GM06990 (cell line): ENCODE measurements around the gene ERBB4.

Experiments
- DNase-seq: peaks from one replicate; pipeline ENCODE4 v3.0.0-alpha.2; 2011; ENCODE audit not compliant: insufficient read length; ENCODE audit errors: extremely low read depth
- H3K27me3 ChIP-seq: replicated peaks from 2 replicates; pipeline ENCODE4 v1.6.0; 2011; ENCODE audit warnings: low read length; ENCODE audit not compliant: control insufficient read depth, insufficient read depth
- H3K36me3 ChIP-seq: 2 replicates; pipeline ENCODE4 v1.5.1; 2011; ENCODE audit warnings: low read length; ENCODE audit not compliant: control insufficient read depth, insufficient read depth
- H3K4me3 ChIP-seq: replicated peaks from 2 replicates; pipeline ENCODE4 v1.5.1; 2011; ENCODE audit warnings: low read depth, mild to moderate bottlenecking, control low read depth, low read length
- TF ChIP-seq, protein P1 (sequence below): IDR thresholded peaks from 2 replicates; pipeline ENCODE4 v1.5.1; 2011; ENCODE audit warnings: low read length, control low read depth, mild to moderate bottlenecking, inconsistent platforms; ENCODE audit not compliant: insufficient read depth, poor library complexity, severe bottlenecking

The ERBB4 gene

DNA sequence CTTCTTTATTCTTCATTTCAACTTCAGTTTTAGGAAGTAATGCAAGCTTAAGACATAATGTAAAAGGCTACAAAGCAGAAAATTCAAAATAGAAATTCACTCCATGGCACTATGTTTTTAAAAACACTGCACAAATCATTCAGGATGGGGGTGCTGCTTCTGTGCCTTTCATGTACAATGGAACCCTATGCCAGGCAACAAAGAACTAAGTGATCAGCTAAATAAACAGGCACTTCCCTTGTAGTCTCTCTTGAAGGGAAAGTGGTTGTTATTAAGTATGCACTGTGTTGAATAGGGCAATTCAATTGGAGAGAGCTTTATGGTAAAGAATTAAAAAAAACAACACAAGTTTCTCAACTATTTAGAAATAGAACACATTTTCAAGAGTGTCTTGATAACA lies 10.9 kb upstream of the ERBB4 start:
- no peaks in the 10 kb centered on the region for H3K36me3 ChIP-seq
- H3K4me3 ChIP-seq = no peak overlapping the region
- TF ChIP-seq, protein P1, sequence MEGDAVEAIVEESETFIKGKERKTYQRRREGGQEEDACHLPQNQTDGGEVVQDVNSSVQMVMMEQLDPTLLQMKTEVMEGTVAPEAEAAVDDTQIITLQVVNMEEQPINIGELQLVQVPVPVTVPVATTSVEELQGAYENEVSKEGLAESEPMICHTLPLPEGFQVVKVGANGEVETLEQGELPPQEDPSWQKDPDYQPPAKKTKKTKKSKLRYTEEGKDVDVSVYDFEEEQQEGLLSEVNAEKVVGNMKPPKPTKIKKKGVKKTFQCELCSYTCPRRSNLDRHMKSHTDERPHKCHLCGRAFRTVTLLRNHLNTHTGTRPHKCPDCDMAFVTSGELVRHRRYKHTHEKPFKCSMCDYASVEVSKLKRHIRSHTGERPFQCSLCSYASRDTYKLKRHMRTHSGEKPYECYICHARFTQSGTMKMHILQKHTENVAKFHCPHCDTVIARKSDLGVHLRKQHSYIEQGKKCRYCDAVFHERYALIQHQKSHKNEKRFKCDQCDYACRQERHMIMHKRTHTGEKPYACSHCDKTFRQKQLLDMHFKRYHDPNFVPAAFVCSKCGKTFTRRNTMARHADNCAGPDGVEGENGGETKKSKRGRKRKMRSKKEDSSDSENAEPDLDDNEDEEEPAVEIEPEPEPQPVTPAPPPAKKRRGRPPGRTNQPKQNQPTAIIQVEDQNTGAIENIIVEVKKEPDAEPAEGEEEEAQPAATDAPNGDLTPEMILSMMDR = no peak
- H3K27me3 ChIP-seq = no peaks in the 10 kb centered on the region
- no peak for DNase-seq

DNA sequence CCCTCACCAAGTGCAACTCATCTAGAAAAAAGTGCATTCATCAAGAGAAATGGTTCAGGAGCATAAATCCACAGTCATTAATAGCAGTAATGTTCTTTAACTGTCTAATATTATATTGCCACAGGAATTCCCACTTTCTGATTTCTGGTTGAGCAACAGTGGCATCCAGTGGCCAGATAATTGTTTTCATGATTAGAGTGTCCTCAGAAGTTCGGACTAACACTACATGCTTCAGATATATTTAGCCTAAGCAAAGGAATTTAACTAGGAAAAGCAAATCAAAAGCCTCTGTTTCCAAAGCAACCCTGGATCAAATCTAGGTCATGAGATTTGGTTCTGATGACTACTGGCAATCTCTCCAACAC lies 9.8 kb upstream of the ERBB4 start:
- DNase-seq = no peak
- H3K27me3 ChIP-seq = no peaks in the 10 kb centered on the region
- H3K4me3 ChIP-seq = no peak overlapping the region
- TF ChIP-seq, protein P1 = peak; percentile 13
- no peaks in the 10 kb centered on the region for H3K36me3 ChIP-seq

DNA sequence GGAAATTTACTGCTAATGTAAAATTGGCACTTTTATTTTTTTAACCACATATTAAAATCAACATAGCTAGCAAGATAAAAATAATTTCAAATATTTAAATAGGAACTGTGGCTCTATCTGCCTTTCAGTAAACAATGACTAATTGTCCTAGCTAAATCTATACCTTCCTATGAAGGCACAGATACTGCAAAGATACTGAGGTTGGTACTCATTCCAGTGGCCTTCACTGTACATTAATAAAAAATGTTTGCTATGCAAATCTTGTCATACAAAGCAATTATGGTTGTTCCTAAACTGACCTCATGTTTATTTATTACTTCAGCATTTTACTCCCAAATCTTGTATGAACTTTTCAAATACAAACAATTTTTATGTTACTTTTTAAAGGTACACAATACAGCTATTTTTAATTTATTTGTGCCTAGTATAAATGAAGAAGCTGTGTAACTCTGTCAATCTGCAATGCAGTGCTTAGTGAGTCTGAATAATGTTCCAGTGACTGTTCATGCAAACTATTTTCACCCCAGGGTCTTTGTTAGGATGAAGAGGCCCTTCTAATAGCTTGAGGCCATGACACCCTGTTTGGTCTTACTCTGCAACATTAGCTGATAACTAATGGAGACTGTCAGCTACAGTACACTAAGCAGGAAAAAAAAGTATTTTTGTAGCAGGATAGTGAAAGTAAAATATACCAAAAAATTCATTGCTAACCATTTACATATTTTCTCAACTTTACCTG lies 9.3 kb upstream of the ERBB4 start:
- no peaks in the 10 kb centered on the region for H3K36me3 ChIP-seq
- no peak for DNase-seq
- no peak overlapping the region for H3K4me3 ChIP-seq
- no peaks in the 10 kb centered on the region for H3K27me3 ChIP-seq
- TF ChIP-seq, protein P1 = no peak

DNA sequence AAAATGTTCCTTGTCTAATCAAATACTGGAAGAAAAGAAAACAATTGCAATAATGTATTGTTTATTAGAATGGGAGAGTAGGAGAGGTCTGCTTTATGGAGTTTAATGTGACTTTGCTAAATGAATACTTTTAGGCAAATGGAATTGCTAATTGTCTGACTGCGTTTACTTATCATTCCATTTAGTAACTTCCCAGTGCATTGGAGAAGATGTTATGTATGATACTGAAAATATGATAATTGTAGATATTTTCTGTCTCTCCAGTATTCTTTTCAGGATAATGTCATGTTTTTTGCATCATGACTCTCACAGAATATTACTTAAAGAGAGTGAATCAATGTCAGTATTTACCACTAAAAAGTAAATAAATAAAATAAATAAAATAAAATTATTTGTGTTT lies 8.1 kb upstream of the ERBB4 start:
- no peak overlapping the region for H3K4me3 ChIP-seq
- no peaks in the 10 kb centered on the region for H3K36me3 ChIP-seq
- H3K27me3 ChIP-seq = no peaks in the 10 kb centered on the region
- TF ChIP-seq, protein P1 = no peak
- no peak for DNase-seq

DNA sequence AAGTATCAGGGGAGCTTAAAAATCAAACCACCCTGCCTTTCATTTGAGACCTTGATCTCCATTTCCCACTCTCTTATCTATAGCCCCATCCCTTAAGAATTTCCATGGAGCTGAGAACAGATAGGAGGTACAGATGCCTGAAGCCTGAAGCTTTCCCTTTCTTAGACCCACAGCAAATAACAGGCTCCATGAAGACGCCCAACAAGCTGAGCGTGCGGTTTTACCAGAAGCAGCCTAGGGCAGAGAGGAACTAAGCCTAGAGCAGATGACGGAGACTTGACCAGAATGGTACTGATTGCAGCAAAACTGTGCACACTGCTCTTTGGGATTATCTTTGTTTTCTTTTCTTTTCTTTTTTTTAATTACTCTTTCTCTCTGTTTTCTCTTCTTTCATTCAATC lies 1.7 kb upstream of the ERBB4 start:
- Histone ChIP-seq H3K27me3 (no peaks in the 10 kb centered on the region; the same call in 1 of the 2 replicates), H3K36me3 (no peaks in the 10 kb centered on the region), H3K4me3 (no peak overlapping the region)
- TF ChIP-seq, protein P1 = no peak
- no peak for DNase-seq
